Mesothelial cell of epicardium (in vitro differentiated cells): ENCODE measurements around the gene LAMP5. TPM values are rescaled to one million over a fixed set of nuclear protein-coding genes. Genes with fewer than 3 reads are reported as not detected.

ENCODE experiments used
- DNase-seq, 2 experiments: peaks; one replicate each; pipeline ENCODE4 v3.0.0; 2021; ENCODE audit warnings: low spot score in 2 of 2; ENCODE audit not compliant: unreplicated experiment in 2 of 2
- H3K27ac Mint-ChIP-seq: 2 replicates; pipeline ENCODE4 v1.8.0; 2021; ENCODE audit warnings: mixed read lengths
- H3K27me3 Mint-ChIP-seq: 2 replicates; pipeline ENCODE4 v1.8.0; 2021; ENCODE audit warnings: low read depth, mixed read lengths
- H3K36me3 Mint-ChIP-seq: 2 replicates; pipeline ENCODE4 v1.8.0; 2021; ENCODE audit warnings: mixed read lengths
- H3K4me1 Mint-ChIP-seq: 2 replicates; pipeline ENCODE4 v1.8.0; 2021; ENCODE audit warnings: mixed read lengths
- H3K4me3 Mint-ChIP-seq: 2 replicates; pipeline ENCODE4 v1.8.0; 2021; ENCODE audit warnings: mild to moderate bottlenecking, moderate library complexity, mixed read lengths
- H3K9me3 Mint-ChIP-seq: 2 replicates; pipeline ENCODE4 v1.8.0; 2021; ENCODE audit warnings: mixed read lengths
- total RNA-seq: library from RNA; stranded (reverse); gene quantifications from 3 replicates; pipeline ENCODE4 v1.2.1, GENCODE V29; 2021
- TF ChIP-seq, protein P1 (sequence below): fragments of 200-600 bp; sonication (generic); IDR thresholded peaks from one replicate; pipeline ENCODE4 v1.5.0; 2021; ENCODE audit warnings: antibody characterized with exemption; ENCODE audit not compliant: unreplicated experiment

The LAMP5 gene
- total RNA-seq, 1 donor from 2014 or later, result 0.38 TPM

- Mint-ChIP-seq H3K4me1 (peaks cover 19% of the 10 kb centered on the region), H3K4me3 (no peak overlapping the region), H3K27ac (no peak overlapping the region), H3K27me3 (peaks cover 99% of the 10 kb centered on the region), H3K9me3 (no peaks in the 10 kb centered on the region), H3K36me3 (no peaks in the 10 kb centered on the region)
- DNase-seq, result no peak
- TF ChIP-seq, protein P1, sequence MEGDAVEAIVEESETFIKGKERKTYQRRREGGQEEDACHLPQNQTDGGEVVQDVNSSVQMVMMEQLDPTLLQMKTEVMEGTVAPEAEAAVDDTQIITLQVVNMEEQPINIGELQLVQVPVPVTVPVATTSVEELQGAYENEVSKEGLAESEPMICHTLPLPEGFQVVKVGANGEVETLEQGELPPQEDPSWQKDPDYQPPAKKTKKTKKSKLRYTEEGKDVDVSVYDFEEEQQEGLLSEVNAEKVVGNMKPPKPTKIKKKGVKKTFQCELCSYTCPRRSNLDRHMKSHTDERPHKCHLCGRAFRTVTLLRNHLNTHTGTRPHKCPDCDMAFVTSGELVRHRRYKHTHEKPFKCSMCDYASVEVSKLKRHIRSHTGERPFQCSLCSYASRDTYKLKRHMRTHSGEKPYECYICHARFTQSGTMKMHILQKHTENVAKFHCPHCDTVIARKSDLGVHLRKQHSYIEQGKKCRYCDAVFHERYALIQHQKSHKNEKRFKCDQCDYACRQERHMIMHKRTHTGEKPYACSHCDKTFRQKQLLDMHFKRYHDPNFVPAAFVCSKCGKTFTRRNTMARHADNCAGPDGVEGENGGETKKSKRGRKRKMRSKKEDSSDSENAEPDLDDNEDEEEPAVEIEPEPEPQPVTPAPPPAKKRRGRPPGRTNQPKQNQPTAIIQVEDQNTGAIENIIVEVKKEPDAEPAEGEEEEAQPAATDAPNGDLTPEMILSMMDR, result no peak
These were observed 3.5 kb upstream of the LAMP5 start for GRCh38 chr20:9510911-9511310.

- H3K9me3 Mint-ChIP-seq, result no peaks in the 10 kb centered on the region
- H3K27ac Mint-ChIP-seq, result no peak overlapping the region
- no peak overlapping the region for H3K4me3 Mint-ChIP-seq
- H3K27me3 Mint-ChIP-seq, result peaks cover 99% of the 10 kb centered on the region
- DNase-seq, result no peak
- peaks cover 24% of the 10 kb centered on the region for H3K4me1 Mint-ChIP-seq
- TF ChIP-seq, protein P1, result no peak
- no peaks in the 10 kb centered on the region for H3K36me3 Mint-ChIP-seq
These were observed 324 bp upstream of the LAMP5 start for GRCh38 chr20:9514072-9514460.

GRCh38 chr20:9515214-9515585 is 810 bp downstream of the LAMP5 start:
- Mint-ChIP-seq H3K4me3 (peak overlapping the region; percentile 60), H3K9me3 (no peaks in the 10 kb centered on the region), H3K4me1 (peaks cover 24% of the 10 kb centered on the region), H3K27me3 (peaks cover 99% of the 10 kb centered on the region), H3K36me3 (no peaks in the 10 kb centered on the region), H3K27ac (no peak overlapping the region)
- no peak for DNase-seq
- TF ChIP-seq, protein P1, result no peak

- H3K4me1 Mint-ChIP-seq, result peaks cover 24% of the 10 kb centered on the region
- DNase-seq, result no peak
- no peaks in the 10 kb centered on the region for H3K9me3 Mint-ChIP-seq
- peaks cover 99% of the 10 kb centered on the region for H3K27me3 Mint-ChIP-seq
- no peak overlapping the region for H3K27ac Mint-ChIP-seq
- TF ChIP-seq, protein P1, result no peak
- peak overlapping the region; percentile 60 for H3K4me3 Mint-ChIP-seq
- H3K36me3 Mint-ChIP-seq, result no peaks in the 10 kb centered on the region
These were observed 1.4 kb downstream of the LAMP5 start for GRCh38 chr20:9515741-9516233.

DNA sequence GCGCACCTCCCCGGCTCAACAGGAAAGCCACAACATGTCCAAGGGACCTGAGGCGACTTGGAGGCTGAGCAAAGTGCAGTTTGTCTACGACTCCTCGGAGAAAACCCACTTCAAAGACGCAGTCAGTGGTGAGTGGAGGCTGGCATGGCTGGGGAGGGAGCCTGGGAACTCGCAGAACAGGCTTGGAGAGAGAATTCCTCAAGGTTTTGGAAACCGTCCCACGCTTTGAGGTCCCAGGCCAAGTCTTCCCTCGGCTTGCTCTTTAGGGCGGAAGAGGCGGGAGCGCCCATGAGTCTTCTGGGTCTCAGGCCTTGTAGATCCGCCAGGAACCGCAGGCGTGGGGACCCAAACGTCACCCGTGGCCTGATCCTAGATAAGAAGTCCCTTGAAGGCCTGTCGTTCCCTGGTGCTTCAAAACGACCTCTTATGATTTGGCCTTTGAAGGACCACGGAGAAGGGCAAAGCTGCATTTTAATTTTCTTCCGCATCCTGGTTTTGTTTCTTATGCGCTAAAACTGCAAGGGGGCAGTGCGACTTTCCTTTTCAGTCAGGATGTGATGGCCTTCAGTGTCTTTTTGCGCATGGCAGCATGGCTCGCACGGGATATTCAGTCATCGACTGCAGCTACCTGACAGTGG is 2.0 kb downstream of the LAMP5 start:
- TF ChIP-seq, protein P1, result no peak
- H3K36me3 Mint-ChIP-seq, result no peaks in the 10 kb centered on the region
- H3K9me3 Mint-ChIP-seq, result no peaks in the 10 kb centered on the region
- H3K4me1 Mint-ChIP-seq, result peaks cover 24% of the 10 kb centered on the region
- no peak overlapping the region for H3K27ac Mint-ChIP-seq
- peaks cover 100% of the 10 kb centered on the region for H3K27me3 Mint-ChIP-seq
- no peak for DNase-seq
- H3K4me3 Mint-ChIP-seq, result peak overlapping the region; percentile 60
